HG02840 (cell line): Measurements from ENCODE around the gene SCAF11.
A peak's percentile ranks its signal among the peaks of the same experiment; 100 is the strongest.

Experiments used
- ATAC-seq: cut with Tn5 transposase; IDR thresholded peaks from one replicate; pipeline ENCODE4 v1.9.1; 2021; ENCODE audit warnings: mild to moderate bottlenecking, moderate library complexity, moderate number of reproducible peaks; ENCODE audit not compliant: unreplicated experiment, low FRiP score

Gene SCAF11

GRCh38 chr12:45933504-45933903, 56.9 kb downstream of the SCAF11 start:
- ATAC-seq: no peak

GRCh38 chr12:45930369-45930768, 60.0 kb downstream of the SCAF11 start:
- no peak for ATAC-seq

GRCh38 chr12:45928309-45928708, 62.1 kb downstream of the SCAF11 start:
- ATAC-seq: no peak

GRCh38 chr12:45918818-45919217, 71.6 kb downstream of the SCAF11 start:
- no peak for ATAC-seq

GRCh38 chr12:45915405-45915804, 75.0 kb downstream of the SCAF11 start:
- no peak for ATAC-seq

- no peak for ATAC-seq
These were observed 76.3 kb downstream of the SCAF11 start for GRCh38 chr12:45914090-45914489.

GRCh38 chr12:45913631-45914030, 76.7 kb downstream of the SCAF11 start:
- ATAC-seq: no peak

- ATAC-seq: no peak
These were observed 77.6 kb downstream of the SCAF11 start for GRCh38 chr12:45912774-45913173.

- ATAC-seq: no peak
These were observed 81.2 kb downstream of the SCAF11 start for GRCh38 chr12:45909041-45909713.

- peak; percentile 80 for ATAC-seq
These were observed 82.4 kb downstream of the SCAF11 start for GRCh38 chr12:45907955-45908354.

- no peak for ATAC-seq
These were observed 92.3 kb downstream of the SCAF11 start for GRCh38 chr12:45898094-45898493.

GRCh38 chr12:45895961-45896360, 94.4 kb downstream of the SCAF11 start:
- no peak for ATAC-seq

- no peak for ATAC-seq
These were observed 97.1 kb downstream of the SCAF11 start for GRCh38 chr12:45893240-45893639.

- no peak for ATAC-seq
These were observed 100.1 kb downstream of the SCAF11 start for GRCh38 chr12:45890276-45890675.

GRCh38 chr12:45887544-45887943, 102.8 kb downstream of the SCAF11 start:
- no peak for ATAC-seq

- no peak for ATAC-seq
These were observed 103.7 kb downstream of the SCAF11 start for GRCh38 chr12:45886685-45887084.

- no peak for ATAC-seq
These were observed 107.2 kb downstream of the SCAF11 start for GRCh38 chr12:45883187-45883586.

- ATAC-seq: no peak
These were observed 109.8 kb downstream of the SCAF11 start for GRCh38 chr12:45880533-45880932.

- ATAC-seq: no peak
These were observed 110.9 kb downstream of the SCAF11 start for GRCh38 chr12:45879363-45879895.

GRCh38 chr12:45878630-45879255, 111.6 kb downstream of the SCAF11 start:
- no peak for ATAC-seq

GRCh38 chr12:45877069-45877468, 113.3 kb downstream of the SCAF11 start:
- ATAC-seq: no peak

- no peak for ATAC-seq
These were observed 117.9 kb downstream of the SCAF11 start for GRCh38 chr12:45872446-45872845.
